SK-N-SH treated with all-trans-retinoic acid at 6 μM for 48 hours (cell line): Measurements from ENCODE around the gene LRRC17.

ENCODE experiments used
- ARNTL ChIP-seq: fragments of 450-650 bp; formaldehyde crosslinking; IDR thresholded peaks from 2 replicates; pipeline ENCODE4 v1.5.0; 2020; ENCODE audit warnings: low read depth, mild to moderate bottlenecking, moderate library complexity, borderline replicate concordance
- BACH2 ChIP-seq: fragments of 250-450 bp; sonication (Bioruptor Pico); IDR thresholded peaks from 2 replicates; pipeline ENCODE4 v1.9.0; 2021; ENCODE audit warnings: mild to moderate bottlenecking, borderline replicate concordance
- GLIS3 ChIP-seq: fragments of 250-450 bp; sonication (Bioruptor Pico); IDR thresholded peaks from 2 replicates; pipeline ENCODE4 v1.5.0; 2020; ENCODE audit warnings: mild to moderate bottlenecking, moderate library complexity
- ISL1 ChIP-seq: fragments of 250-450 bp; sonication (Bioruptor Pico); IDR thresholded peaks from 2 replicates; pipeline ENCODE4 v2.1.2; 2022; ENCODE audit warnings: mild to moderate bottlenecking, moderate library complexity
- OSR1 ChIP-seq: fragments of 250-450 bp; sonication (Bioruptor Pico); IDR thresholded peaks from 2 replicates; pipeline ENCODE4 v1.8.0; 2022; ENCODE audit warnings: moderate library complexity, mild to moderate bottlenecking, inconsistent platforms
- ZC3H10 ChIP-seq: fragments of 250-450 bp; sonication (Bioruptor Pico); IDR thresholded peaks from 2 replicates; pipeline ENCODE4 v1.5.1; 2021; ENCODE audit warnings: mild to moderate bottlenecking, moderate library complexity
- ZFP3 ChIP-seq: fragments of 250-450 bp; sonication (Bioruptor Pico); IDR thresholded peaks from 2 replicates; pipeline ENCODE4 v1.5.0; 2020; ENCODE audit warnings: mild to moderate bottlenecking, moderate library complexity
- ZFP30 ChIP-seq: fragments of 450-650 bp; formaldehyde crosslinking; IDR thresholded peaks from 2 replicates; pipeline ENCODE4 v1.5.0; 2022; ENCODE audit warnings: mild to moderate bottlenecking, moderate library complexity
- ZNF70 ChIP-seq: fragments of 450-650 bp; formaldehyde crosslinking; IDR thresholded peaks from 2 replicates; pipeline ENCODE4 v1.5.0; 2020; ENCODE audit warnings: mild to moderate bottlenecking, moderate library complexity
- ZNF8 ChIP-seq: fragments of 450-650 bp; formaldehyde crosslinking; IDR thresholded peaks from 2 replicates; pipeline ENCODE4 v1.5.0; 2020; ENCODE audit warnings: mild to moderate bottlenecking, moderate library complexity
- TF ChIP-seq, protein P1 (sequence below): fragments of 250-450 bp; sonication (Bioruptor Pico); IDR thresholded peaks from 2 replicates; pipeline ENCODE4 v1.5.1; 2021; ENCODE audit warnings: mild to moderate bottlenecking, moderate library complexity
- TF ChIP-seq, protein P2 (sequence below): fragments of 250-450 bp; sonication (Bioruptor Pico); IDR thresholded peaks from 2 replicates; pipeline ENCODE4 v1.8.0; 2020; ENCODE audit warnings: mild to moderate bottlenecking, moderate library complexity, borderline replicate concordance
- TF ChIP-seq, protein P3 (sequence below): fragments of 250-450 bp; sonication (Bioruptor Pico); IDR thresholded peaks from 2 replicates; pipeline ENCODE4 v1.5.0; 2020; ENCODE audit warnings: mild to moderate bottlenecking, moderate library complexity

DNA sequence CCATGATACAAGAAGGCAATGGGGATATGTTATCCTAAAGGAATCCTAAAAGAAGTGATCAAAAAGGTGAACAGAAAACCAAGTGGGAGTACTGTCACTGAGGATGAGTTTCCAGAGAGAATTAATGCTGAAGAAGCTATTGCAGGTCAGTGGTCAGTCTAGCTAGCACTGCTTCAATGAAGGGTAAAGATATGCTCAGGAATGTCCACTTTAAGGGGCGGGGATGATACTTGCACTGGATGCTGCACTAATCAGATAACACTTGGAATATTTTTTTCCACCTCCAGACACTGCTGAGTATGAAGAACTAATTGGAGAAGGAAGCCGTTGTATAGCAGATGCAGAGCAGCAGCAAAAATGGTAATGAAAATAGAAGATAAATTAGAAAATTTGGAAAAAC is 75.3 kb downstream of the LRRC17 start:
- TF ChIP-seq ARNTL (CRISPR knock-in tag) (no peak), ZNF8 (CRISPR knock-in tag) (no peak), ZC3H10 (CRISPR knock-in tag) (no peak), ZFP3 (CRISPR knock-in tag) (no peak), OSR1 (CRISPR knock-in tag) (no peak), GLIS3 (CRISPR knock-in tag) (no peak), ZNF70 (CRISPR knock-in tag) (no peak), ZFP30 (CRISPR knock-in tag) (no peak), BACH2 (no peak), ISL1 (CRISPR knock-in tag) (no peak)
- TF ChIP-seq, protein P1, sequence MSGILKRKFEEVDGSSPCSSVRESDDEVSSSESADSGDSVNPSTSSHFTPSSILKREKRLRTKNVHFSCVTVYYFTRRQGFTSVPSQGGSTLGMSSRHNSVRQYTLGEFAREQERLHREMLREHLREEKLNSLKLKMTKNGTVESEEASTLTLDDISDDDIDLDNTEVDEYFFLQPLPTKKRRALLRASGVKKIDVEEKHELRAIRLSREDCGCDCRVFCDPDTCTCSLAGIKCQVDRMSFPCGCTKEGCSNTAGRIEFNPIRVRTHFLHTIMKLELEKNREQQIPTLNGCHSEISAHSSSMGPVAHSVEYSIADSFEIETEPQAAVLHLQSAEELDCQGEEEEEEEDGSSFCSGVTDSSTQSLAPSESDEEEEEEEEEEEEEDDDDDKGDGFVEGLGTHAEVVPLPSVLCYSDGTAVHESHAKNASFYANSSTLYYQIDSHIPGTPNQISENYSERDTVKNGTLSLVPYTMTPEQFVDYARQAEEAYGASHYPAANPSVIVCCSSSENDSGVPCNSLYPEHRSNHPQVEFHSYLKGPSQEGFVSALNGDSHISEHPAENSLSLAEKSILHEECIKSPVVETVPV (CRISPR knock-in tag), result no peak
- TF ChIP-seq, protein P2, sequence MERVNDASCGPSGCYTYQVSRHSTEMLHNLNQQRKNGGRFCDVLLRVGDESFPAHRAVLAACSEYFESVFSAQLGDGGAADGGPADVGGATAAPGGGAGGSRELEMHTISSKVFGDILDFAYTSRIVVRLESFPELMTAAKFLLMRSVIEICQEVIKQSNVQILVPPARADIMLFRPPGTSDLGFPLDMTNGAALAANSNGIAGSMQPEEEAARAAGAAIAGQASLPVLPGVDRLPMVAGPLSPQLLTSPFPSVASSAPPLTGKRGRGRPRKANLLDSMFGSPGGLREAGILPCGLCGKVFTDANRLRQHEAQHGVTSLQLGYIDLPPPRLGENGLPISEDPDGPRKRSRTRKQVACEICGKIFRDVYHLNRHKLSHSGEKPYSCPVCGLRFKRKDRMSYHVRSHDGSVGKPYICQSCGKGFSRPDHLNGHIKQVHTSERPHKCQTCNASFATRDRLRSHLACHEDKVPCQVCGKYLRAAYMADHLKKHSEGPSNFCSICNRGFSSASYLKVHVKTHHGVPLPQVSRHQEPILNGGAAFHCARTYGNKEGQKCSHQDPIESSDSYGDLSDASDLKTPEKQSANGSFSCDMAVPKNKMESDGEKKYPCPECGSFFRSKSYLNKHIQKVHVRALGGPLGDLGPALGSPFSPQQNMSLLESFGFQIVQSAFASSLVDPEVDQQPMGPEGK (CRISPR knock-in tag), result no peak
- TF ChIP-seq, protein P3, sequence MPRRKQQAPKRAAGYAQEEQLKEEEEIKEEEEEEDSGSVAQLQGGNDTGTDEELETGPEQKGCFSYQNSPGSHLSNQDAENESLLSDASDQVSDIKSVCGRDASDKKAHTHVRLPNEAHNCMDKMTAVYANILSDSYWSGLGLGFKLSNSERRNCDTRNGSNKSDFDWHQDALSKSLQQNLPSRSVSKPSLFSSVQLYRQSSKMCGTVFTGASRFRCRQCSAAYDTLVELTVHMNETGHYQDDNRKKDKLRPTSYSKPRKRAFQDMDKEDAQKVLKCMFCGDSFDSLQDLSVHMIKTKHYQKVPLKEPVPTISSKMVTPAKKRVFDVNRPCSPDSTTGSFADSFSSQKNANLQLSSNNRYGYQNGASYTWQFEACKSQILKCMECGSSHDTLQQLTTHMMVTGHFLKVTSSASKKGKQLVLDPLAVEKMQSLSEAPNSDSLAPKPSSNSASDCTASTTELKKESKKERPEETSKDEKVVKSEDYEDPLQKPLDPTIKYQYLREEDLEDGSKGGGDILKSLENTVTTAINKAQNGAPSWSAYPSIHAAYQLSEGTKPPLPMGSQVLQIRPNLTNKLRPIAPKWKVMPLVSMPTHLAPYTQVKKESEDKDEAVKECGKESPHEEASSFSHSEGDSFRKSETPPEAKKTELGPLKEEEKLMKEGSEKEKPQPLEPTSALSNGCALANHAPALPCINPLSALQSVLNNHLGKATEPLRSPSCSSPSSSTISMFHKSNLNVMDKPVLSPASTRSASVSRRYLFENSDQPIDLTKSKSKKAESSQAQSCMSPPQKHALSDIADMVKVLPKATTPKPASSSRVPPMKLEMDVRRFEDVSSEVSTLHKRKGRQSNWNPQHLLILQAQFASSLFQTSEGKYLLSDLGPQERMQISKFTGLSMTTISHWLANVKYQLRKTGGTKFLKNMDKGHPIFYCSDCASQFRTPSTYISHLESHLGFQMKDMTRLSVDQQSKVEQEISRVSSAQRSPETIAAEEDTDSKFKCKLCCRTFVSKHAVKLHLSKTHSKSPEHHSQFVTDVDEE (CRISPR knock-in tag), result no peak
